Stimulated activated CD4-positive, alpha-beta T cell treated with anti-CD3 and anti-CD28 coated beads, Interleukin-2, amount 100 ng/mL, for 24 hours (primary cell): ENCODE measurements around the gene DPH1.
A peak's percentile ranks its signal among the peaks of the same experiment; 100 is the strongest.

Source experiments
- DNase-seq, 2 donors: peaks; one replicate each; pipeline ENCODE4 v3.0.0-alpha.2; 2020

Gene DPH1

GRCh38 chr17:2051061-2051932 is 21.3 kb downstream of the DPH1 start:
- DNase-seq, result peak in 1 of 2 donors; percentile 40

GRCh38 chr17:2051933-2052559 is 22.1 kb downstream of the DPH1 start:
- no peak for DNase-seq

- DNase-seq, result peak; percentile 82 to 84
Measured at GRCh38 chr17:2053380-2054261, 23.7 kb downstream of the DPH1 start.

GRCh38 chr17:2054262-2054511 is 24.2 kb downstream of the DPH1 start:
- DNase-seq, result no peak

GRCh38 chr17:2054512-2055291 is 24.7 kb downstream of the DPH1 start, which contains the start of gene HIC1:
TSS of gene HIC1 (plus strand) at chr17:2055103. CDS start at chr17:2056691, 1,588 bp downstream.
- DNase-seq, result peak; percentile 80 to 85

GRCh38 chr17:2055292-2056205 is 25.6 kb downstream of the DPH1 start:
- peak in 1 of 2 donors; percentile 60 for DNase-seq

GRCh38 chr17:2056206-2057174 is 26.5 kb downstream of the DPH1 start:
- peak in 1 of 2 donors; percentile 63 for DNase-seq

GRCh38 chr17:2057175-2057759 is 27.3 kb downstream of the DPH1 start:
- no peak for DNase-seq

GRCh38 chr17:2057760-2058585 is 28.0 kb downstream of the DPH1 start:
- DNase-seq, result no peak

GRCh38 chr17:2058586-2059546 is 28.9 kb downstream of the DPH1 start:
- peak; percentile 76 to 80 for DNase-seq

- DNase-seq, result no peak
Measured at GRCh38 chr17:2059547-2060384, 29.8 kb downstream of the DPH1 start.

GRCh38 chr17:2060385-2060658 is 30.4 kb downstream of the DPH1 start:
- DNase-seq, result no peak

GRCh38 chr17:2060681-2061440 is 30.9 kb downstream of the DPH1 start:
- no peak for DNase-seq

- no peak for DNase-seq
Measured at GRCh38 chr17:2061441-2061958, 31.5 kb downstream of the DPH1 start.

- no peak for DNase-seq
Measured at GRCh38 chr17:2062571-2063183, 32.7 kb downstream of the DPH1 start.
